HG02938 (cell line): ENCODE data around the gene SEC14L2.
"Not testable (repeated sequence)": the region's sequence is repeated elsewhere in the genome, so short reads cannot be mapped to it uniquely, and the experiment has no call there.

ENCODE experiments used
- ATAC-seq: cut with Tn5 transposase; IDR thresholded peaks from one replicate; pipeline ENCODE4 v1.9.1; 2021; ENCODE audit warnings: mild to moderate bottlenecking, moderate library complexity; ENCODE audit not compliant: unreplicated experiment

The SEC14L2 gene

DNA sequence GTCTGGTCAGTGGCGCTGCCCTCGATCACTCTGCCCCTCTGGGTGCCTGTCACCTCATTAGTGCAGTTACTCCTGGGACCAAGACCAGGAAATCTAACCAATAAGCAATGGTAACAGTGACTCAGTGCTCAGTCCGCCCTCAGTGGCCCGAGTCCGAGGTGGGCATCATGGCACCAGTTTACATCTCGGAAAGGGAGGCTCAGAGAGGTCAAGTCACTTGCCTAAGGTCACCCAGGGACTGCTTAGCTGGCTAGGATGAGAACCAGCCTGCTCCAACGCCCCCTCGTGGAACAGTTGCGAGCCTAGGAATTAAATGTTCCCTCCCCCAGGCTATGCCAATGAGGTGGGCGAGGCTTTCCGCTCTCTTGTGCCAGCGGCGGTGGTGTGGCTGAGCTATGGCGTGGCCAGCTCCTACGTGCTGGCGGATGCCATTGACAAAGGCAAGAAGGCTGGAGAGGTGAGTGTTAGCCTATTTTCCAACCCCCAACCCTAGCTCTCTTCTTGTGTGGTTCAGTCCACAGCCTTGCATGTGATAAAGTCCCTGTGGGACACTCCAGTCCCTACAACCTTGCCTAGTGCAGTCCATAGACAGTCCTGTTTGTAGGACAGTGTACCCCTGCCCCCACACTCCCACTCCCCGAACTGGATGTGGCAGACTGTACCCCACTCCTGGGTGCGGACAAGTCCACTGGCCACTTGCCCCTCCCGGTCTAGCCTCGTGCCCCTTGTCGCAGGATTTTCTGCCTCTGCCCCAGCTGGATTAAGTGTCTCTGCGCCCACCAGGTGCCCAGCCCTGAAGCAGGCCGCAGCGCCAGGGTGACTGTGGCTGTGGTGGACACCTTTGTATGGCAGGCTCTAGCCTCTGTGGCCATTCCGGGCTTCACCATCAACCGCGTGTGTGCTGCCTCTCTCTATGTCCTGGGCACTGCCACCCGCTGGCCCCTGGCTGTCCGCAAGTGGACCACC lies 29.9 kb downstream of the SEC14L2 start:
- no peak for ATAC-seq

DNA sequence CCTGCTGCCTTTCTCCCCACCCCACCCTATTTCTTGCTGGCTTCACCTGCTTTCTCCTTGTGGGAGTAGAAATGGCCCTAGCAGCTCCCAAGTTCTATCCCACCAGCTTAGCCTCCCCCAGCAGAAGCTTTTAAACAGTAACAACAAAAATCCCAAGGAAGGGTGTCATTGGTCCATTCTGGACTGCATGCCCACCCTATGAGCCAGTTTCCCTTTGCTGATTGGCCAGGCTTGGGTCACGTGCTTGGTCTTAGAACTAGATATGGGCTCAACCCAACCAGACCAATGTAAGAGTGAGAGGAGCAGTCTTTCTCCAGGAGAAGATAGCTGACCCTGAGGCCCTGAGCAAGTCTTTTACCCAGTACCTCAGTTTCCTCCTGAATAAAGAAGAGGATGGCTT lies 31.1 kb downstream of the SEC14L2 start:
- ATAC-seq: no peak

DNA sequence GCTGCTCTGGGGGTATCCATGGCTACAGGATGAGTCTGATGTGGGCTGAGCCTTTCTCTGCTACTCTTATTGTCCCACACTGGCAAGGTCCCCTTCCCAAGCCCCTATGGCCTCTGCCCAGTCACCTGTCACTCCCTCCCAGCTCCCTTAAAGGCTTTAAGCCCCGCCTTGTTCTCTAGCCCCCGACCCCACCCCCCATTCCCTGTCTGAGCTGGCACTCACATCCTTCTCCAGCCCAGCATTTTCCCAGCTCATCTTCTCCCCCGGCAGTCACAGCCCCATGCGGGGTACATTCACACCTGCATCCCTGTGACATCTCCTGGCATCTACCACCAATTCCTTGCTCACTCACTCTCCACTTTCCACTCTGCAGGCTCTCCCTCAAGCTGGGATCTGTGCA lies 33.1 kb downstream of the SEC14L2 start:
- no peak for ATAC-seq

DNA sequence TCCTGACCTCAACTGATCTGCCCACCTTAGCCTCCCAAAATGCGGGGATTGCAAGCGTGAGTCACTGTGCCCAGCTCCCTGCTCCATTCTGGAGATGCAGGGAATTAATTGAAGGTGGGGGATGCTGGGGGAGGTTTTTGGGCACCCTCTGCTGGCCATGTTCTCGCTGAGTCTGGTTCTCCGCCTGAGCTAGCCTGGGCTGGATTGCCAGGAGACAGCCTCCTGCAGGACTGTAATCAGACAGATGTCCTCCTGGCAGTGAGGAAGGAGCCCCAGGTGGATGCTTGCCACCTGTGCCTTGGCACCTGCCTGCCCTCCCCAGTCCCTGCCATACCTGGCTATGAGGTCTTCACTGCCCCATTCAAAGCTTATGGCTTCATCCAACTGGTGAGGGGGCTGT lies 34.1 kb downstream of the SEC14L2 start:
- no peak for ATAC-seq

DNA sequence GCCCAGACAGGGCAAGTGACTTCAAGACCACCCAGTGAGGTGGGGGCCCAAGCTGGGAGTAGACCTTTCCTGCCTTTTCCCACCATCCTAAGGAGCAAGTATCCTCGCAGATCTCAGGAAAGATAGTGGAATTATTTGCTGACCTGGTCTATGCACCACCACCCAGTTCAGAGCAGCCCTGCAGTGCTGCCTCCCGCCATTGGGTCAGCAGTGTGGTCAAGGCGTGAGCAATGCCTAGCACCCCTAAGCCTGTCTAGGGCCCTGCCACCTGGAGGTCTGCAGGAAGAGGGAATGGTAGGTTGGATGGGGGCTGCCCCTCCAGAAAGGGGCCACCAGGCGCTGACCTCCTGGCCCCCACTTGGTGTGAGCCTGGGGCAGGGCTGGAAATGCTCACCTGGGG lies 35.3 kb downstream of the SEC14L2 start:
- no peak for ATAC-seq

DNA sequence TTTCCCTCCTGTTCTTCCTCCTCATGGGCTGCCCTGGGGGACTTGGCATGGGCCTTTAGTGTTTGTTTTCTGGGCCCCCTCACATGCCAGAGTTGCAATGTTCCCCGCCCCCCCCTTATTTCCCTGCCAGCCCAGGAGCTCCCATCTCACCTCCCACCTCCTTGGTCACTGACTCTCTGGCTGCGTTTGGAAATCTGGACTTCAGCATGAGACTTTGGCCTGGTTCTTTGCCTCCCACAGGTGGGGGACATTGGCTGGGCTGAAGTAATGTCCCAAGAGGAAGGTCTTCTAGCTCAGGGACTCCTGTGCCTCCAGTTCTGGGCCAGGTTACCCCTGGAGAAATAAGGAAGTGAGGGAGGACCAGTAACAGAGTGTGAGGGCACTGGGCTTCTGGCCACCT lies 35.7 kb downstream of the SEC14L2 start:
- ATAC-seq: no peak

DNA sequence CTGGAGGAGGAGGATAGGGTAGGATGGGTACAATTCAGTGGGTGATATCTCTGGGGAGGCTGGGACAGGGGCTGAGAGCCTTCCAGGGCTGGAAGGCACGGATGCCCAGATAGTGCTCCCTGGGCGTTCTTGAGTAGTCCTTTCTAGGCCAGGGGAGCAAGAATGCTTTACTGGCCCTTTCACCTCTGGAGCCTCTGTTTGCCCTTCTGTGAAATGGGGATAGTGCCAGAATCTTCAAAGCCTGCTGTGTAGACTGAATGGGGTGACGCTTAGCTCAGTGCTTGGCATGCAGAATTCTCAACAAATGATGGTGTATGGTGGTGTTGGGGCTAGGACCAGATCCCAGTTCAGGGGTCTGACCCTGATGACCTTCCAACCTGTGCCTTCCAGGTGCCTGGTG lies 36.4 kb downstream of the SEC14L2 start:
- no peak for ATAC-seq

DNA sequence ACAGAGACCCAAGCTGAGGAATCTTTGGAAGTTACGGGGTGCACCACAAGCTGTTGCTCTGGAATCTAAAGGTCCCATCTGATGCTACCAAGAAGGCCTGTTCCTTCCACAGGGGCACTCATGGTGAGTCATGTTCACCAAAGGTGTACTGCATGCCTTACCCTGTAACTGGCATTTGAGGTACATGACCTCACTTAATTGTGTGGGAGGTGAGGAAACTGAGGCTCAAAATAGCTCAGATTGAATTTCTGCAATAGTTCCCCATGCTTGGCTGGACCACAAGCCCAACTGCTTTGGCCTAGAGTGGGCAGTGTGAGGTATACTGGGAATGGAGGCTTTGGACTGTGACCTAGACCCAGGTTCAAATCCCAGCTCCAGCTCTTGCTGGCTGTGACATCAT lies 37.0 kb downstream of the SEC14L2 start:
- ATAC-seq: no peak

DNA sequence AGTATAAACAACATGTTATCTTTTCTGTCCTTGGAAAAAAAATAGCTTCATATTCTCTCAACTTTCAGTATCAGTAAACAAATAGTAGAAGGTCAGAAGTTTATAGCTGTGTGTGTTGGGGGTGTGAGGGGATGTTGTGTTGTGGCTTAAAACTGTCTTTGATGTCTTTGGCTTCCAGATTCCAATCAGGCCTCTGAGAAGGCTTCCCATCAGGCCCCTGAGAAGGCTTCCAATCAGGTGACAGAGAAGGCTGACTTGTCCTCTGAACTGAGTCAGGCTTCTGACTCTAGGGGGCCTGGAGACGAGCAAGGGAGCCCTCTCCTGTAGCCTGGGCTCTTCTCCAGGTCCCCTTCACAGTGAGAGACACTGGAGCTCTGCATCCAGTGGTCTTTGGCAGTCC lies 38.0 kb downstream of the SEC14L2 start:
- no peak for ATAC-seq

DNA sequence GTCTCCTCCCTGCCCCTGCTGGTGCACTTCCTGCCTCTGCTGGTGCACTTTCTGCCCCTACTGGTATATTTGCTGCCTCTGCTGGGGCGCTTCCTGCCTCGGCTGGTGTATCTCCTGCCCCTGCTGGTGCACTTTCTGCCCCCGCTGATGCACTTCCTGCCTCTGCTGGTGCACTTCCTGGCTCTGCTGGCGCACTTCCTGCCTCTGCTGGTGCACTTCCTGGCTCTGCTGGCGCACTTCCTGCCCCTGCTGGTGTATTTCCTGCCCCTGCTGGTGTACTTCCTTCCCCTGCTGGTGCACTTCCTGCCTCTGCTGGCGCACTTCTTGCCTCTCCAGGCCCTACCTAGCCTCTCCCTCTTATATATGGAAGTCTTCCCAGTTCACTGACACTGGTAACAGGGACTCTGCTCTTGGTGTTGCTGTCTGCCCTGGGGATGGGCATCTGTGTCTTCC lies 38.9 kb downstream of the SEC14L2 start:
- ATAC-seq: no peak

DNA sequence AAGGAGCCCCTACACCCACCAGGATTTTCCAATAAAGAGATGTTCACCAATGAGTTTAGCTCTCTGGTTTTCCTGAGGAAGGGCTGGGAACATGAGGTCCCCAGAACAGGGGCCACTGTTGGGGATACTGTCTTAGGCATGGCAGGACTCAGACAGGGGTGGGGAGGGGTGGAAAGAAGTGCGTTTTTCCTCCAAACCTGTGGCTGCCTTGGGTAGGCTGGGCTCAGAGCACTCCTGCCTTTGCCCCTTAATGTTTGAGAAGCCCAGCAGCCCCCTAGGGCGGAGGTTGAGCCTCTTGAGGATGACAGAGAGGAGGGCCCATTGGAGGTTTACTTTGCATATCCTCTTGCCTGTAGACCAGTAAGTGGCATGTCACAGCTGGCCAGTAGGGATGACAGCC lies 39.4 kb downstream of the SEC14L2 start:
- ATAC-seq: no peak

DNA sequence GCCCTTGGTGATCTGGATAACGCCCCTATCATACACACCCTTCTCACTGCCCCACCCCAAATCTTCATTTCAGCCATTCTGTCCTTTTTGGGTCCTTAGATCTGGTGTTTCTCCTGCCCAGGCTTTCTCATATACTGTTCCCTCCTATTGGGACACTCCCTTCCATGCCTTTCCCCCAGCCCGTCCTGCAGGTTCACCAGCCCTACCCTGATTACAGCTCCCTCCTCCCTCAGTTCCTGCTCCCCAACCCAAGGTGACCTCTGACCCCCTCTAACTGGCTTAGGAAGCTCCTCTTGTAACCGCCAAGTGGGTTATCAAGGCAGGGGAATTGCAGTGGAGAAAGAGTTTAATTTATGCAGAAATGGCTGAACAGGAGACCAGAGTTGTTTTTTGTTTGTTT lies 41.7 kb downstream of the SEC14L2 start:
- ATAC-seq: no peak

DNA sequence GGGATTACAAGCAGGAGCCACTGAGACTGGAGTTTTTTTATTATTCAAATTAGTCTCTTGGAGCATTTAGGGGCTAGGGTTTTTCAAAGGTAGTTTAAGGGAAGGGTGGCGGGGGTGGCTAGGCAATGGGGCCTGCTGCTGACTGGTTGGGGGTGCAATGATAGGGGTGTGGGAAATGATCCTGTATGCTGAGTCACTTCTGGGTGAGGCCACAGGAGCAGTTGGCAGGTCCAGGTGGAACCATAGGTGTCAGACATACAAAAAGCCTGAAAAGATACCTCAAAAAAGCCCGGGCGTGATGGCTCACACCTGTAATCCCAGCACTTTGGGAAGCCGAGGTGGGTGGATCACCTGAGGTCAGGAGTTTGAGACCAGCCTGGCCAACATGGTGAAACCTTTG lies 42.4 kb downstream of the SEC14L2 start:
- ATAC-seq: no peak

DNA sequence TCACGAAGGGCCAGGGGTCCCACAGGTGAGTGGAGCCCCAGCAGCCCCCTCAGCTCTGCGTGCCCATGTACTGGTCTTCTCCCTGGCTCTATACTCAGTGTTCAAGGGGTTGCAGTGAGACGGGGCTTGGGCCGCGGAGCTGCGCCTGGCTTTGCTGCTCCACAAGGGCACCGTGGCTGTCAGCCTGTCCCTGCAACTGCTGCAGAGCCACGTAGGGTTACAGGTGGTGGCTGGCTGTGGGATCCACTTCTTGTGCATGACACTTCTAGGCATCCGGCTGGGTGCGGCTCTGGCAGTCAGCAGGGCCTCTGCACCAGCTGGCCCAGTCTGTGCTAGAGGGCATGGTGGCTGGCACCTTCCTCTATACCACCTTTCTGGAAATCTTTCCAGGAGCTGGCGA lies 43.0 kb downstream of the SEC14L2 start:
- ATAC-seq: no peak

DNA sequence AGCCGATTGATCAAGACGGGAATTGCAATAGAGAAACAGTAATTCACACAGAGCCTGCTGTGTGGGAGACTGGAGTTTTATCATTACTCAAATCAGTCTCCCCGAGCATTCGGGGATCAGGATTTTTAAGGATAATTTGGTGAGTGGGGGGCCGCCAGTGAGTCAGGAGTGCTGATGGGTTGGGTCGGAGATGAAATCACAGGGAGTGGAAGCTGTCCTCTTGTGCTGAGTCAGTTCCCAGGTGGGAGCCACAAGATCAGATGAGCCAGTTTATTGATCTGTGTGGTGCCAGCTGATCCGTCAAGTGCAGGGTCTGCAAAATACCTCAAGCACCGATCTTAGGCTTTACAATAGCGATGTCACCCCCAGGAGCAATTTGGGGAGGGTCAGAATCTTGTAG lies 44.3 kb downstream of the SEC14L2 start:
- no peak for ATAC-seq

DNA sequence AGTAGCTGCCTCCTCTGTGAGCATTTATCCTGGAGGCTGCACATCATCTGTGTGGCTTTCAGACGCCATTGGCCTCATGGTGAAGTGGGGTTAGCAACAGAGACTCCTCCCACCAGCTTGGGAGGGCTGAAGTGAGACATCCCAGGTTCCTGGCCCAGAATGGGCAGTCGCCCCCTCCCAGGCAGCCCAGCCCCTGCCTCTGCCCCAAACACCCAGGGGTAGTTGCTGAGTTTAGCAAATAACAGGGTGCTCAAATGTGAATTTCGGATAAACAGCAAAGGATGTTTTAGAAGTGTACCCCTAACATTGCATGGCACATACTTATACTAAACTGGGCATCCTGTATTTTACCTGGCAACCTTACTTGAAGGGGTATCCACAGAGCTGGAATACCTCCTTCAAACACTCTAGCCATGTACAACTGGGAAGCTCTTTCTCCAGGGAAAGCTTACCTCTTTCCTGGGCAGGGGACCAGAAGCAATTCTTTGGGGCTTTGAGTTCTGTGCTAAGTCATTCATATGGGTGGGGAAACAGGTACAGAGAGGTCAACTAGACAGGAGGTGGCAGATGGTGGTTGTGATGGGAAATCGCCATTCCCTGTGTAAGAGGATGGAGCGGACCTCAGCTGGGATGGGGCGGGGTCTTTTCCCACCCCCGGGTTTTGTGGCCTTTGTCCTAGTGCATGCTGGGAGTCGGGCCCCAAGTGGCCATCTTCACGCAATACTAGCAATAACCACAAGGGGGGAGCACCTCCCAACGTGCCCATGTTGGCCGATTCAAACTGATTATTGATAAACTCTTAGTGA lies 48.0 kb downstream of the SEC14L2 start:
- no peak for ATAC-seq

DNA sequence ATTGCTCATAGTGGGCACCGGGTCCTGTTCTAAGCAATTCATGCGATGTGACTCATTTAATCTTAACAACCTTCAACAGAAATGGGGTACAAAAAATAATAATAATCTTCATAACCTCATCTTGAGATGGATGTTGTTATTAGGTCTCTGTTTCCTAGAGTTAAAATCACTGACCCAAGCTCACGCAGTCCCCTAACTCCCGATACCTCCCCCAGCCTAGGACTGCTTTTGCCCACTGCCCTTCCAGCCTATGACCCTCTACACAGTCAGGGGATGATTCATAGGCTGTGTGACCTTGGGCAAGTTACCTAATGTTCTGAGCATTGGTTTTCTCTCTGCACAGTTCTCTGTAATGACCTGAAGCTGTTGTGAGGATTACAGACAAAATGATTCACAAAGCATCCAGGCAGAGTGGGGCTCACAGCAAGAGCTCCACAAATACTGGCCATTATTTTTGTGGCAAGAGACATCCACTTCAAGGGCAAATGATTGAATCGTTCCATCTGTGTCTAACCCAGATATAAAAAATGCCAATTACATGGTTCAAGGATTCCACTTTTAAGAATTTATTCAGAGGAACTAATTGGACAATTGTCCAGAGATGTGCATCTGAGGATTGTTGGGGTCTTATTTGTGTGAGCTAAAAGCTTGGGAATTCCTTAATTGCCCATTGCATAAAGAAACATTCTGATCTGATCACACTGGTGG lies 48.8 kb downstream of the SEC14L2 start:
- ATAC-seq: no peak

DNA sequence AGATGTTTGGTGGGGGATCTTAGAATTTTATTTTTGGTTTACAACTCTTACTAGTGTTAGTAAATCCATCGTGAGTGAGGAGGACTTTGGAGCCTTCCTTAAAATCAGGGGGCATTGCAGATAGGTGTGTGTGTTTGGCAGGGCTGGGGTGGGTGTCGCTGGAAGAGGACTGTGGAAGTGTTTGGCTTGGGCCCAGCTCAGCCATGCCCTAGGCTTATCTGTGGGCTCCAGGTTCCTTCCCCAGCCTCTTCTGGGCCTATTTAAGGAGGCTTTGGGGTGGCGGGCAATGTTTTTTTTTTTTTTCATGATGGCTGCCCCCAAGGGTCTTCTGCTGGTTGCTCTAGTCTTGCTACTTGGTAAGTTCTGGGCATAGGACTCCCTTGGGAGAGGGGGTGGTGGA lies 50.8 kb downstream of the SEC14L2 start:
- ATAC-seq: no peak

DNA sequence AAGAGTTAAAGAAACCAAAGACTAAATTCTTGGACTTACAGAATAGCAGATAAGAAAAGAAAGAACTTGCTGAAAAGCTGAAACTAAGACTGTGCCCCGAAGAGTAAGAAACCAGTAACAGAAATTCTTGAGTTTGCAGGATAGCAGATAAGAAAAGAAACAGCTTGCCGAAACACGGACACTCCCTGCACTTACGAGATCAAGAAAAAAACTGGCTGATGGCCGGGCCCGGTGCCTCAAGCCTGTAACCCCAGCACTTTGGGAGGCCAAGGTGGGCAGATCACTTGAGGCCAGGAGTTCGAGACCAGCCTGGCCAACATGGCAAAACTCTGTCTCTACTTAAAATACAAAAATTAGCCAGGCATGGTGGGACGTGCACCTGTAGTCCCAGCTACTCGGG lies 54.7 kb downstream of the SEC14L2 start:
- ATAC-seq: not testable (repeated sequence)

DNA sequence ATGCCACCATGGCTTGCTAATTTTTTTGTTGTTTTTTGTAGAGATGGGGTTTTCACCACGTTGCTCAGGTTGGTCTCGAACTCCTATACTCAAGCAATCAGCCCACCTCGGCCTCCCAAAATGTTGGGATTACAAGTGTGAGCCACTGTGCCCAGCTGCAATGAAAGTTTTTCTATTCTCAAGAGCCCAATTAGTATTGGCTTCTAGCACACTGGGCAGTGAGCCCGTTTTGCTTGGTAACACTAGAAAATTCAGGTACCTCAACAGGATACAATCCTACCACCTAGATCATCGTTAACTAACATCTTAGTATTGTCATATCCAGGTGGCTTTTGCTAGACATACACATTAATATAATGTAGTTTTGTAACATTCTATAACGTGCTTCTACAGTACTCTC lies 56.0 kb downstream of the SEC14L2 start:
- ATAC-seq: no peak

DNA sequence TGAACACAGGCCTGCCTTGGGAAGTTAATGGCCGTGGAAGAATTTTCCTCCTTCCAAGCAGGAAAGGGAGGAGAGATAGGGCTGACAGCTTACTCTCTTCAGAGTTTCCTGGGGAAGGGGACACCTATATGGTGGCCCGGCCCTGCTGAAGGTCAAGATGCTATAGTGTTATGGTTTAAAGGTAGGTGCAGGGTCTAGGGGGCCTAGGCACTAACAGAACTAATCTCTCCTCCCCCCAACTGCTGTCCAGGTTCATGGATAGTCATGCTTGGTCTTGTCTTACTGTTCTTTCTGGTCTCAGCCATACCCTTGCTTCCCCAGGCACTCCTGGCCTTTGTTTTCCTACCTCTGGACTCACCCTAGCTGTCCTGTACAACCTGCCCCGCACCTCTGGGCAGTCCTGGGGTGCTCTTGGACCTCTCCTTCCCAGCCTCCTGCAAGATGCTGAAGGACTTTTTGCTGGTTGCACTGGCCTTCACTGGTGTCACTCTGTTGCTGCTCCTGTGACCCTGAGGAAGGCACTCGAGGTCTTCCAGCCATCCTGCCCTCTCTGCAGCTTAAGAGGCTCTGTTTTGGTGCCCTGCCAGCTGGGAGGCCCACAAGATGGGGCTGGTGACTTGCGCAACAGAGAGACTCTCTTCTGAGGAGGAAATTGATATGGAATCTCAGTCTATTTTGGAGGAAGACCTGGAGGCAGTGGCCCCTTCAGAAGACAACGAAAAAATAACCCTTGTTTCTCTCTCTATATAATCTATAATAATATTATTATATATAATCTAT lies 57.1 kb downstream of the SEC14L2 start:
- no peak for ATAC-seq
